H1 (cell line): ENCODE results near the gene IKBIP. TPM values are rescaled to one million over a fixed set of nuclear protein-coding genes. Genes with fewer than 3 reads are reported as not detected.

Experiments used
- CTCF ChIA-PET: fragments of 300-600 bp; sonication (Branson Sonifier 250); formaldehyde crosslinking; loops from one replicate; lab custom pipeline; 2021; ENCODE audit not compliant: partially characterized antibody; lab: Charles Lee
- POLR2A ChIA-PET: fragments of 300-600 bp; sonication (Branson Sonifier 250); formaldehyde crosslinking; loops from one replicate; lab custom pipeline; 2021; ENCODE audit warnings: inconsistent platforms; ENCODE audit not compliant: partially characterized antibody; lab: Charles Lee
- DNase-seq, 2 experiments: peaks; one replicate each; pipeline versions ENCODE4 v3.0.0 to v3.0.0-alpha.2; 2010 to 2022; ENCODE audit warnings: low spot score in 2 of 2, low read depth in 1 of 2, mixed read lengths in 1 of 2
- FAIRE-seq: peaks from 2 replicates; lab custom pipeline; 2011; peaks lifted over from hg19 to GRCh38; lab: Jason Lieb, UNC
- H2AFZ ChIP-seq: 2 replicates; pipeline ENCODE4 v1.8.1; 2012; ENCODE audit warnings: low read length, inconsistent platforms
- H2AK5ac ChIP-seq: 2 replicates; pipeline ENCODE4 v1.6.1; 2013; ENCODE audit warnings: low read depth, low read length
- H2BK120ac ChIP-seq: replicated peaks from 2 replicates; pipeline ENCODE3; 2013; ENCODE audit warnings: low read depth, low read length, inconsistent platforms
- H2BK12ac ChIP-seq: 2 replicates; pipeline ENCODE4 v1.6.1; 2013; ENCODE audit warnings: low read depth, low read length
- H2BK15ac ChIP-seq: 2 replicates; pipeline ENCODE4 v1.6.1; 2013; ENCODE audit warnings: low read length
- H2BK20ac ChIP-seq: 2 replicates; pipeline ENCODE4 v1.6.1; 2013; ENCODE audit warnings: low read length
- H2BK5ac ChIP-seq: 2 replicates; pipeline ENCODE4 v1.6.1; 2013; ENCODE audit warnings: low read depth, low read length
- H3K14ac ChIP-seq: 2 replicates; pipeline ENCODE4 v1.6.1; 2013; ENCODE audit warnings: inconsistent platforms; ENCODE audit not compliant: insufficient read length
- H3K18ac ChIP-seq: 2 replicates; pipeline ENCODE4 v1.6.1; 2013; ENCODE audit warnings: low read length; ENCODE audit errors: extremely low read depth
- H3K23ac ChIP-seq: 2 replicates; pipeline ENCODE4 v1.6.1; 2013; ENCODE audit warnings: inconsistent platforms; ENCODE audit not compliant: insufficient read length
- H3K23me2 ChIP-seq: 2 replicates; pipeline ENCODE4 v1.6.1; 2013; ENCODE audit warnings: low read depth, low read length
- H3K27ac ChIP-seq: 2 replicates; pipeline ENCODE4 v1.6.1; 2011; ENCODE audit warnings: low read depth, low read length, inconsistent platforms
- H3K27me3 ChIP-seq, 4 experiments: replicated peaks in 1 of 4; 1 replicate in 1 of 4; 2 replicates in 3 of 4; pipeline versions ENCODE4 v1.6.1 to v1.8.1; 2011 to 2013; ENCODE audit warnings: low read length in 3 of 4, mild to moderate bottlenecking in 3 of 4, inconsistent platforms in 2 of 4, mixed read lengths in 2 of 4, moderate library complexity in 1 of 4; ENCODE audit not compliant: control insufficient read depth in 3 of 4, insufficient read depth in 3 of 4; ENCODE audit errors: extremely low read depth in 1 of 4
- H3K36me3 ChIP-seq, 4 experiments: 2 replicates each; pipeline versions ENCODE4 v1.6.1 to v1.8.1; 2011 to 2013; ENCODE audit warnings: mild to moderate bottlenecking in 4 of 4, low read length in 3 of 4, moderate library complexity in 2 of 4, control low read depth in 1 of 4, inconsistent platforms in 1 of 4; ENCODE audit not compliant: insufficient read depth in 4 of 4, control insufficient read depth in 2 of 4
- H3K4ac ChIP-seq: replicated peaks from 2 replicates; pipeline ENCODE3; 2013; ENCODE audit warnings: low read length, low read depth, mixed read lengths, inconsistent platforms; ENCODE audit not compliant: insufficient read length
- H3K4me1 ChIP-seq, 4 experiments: replicated peaks in 1 of 4; 1 replicate in 1 of 4; 2 replicates in 3 of 4; pipeline versions ENCODE4 v1.6.1 to v1.8.1; 2011 to 2013; ENCODE audit warnings: low read length in 3 of 4, inconsistent platforms in 2 of 4, mixed read lengths in 1 of 4; ENCODE audit not compliant: insufficient read depth in 4 of 4, control insufficient read depth in 3 of 4
- H3K4me2 ChIP-seq, 2 experiments: 2 replicates each; pipeline versions ENCODE4 v1.6.1 to v1.8.1; 2011 to 2013; ENCODE audit warnings: low read depth in 2 of 2, low read length in 2 of 2, control low read depth in 1 of 2, inconsistent platforms in 1 of 2, mild to moderate bottlenecking in 1 of 2; ENCODE audit not compliant: insufficient read depth in 1 of 2
- H3K4me3 ChIP-seq, 4 experiments: fragments of 200-600, 300-600 bp in 1 of 4; sonication (generic), shearing (Covaris generic), sonication (Bioruptor Twin) in 1 of 4; 2 replicates each; pipeline versions ENCODE4 v1.5.1 to v1.8.1; 2011 to 2016; ENCODE audit warnings: low read length in 4 of 4, low read depth in 3 of 4, control low read depth in 2 of 4, inconsistent platforms in 2 of 4, mild to moderate bottlenecking in 2 of 4, mixed read lengths in 1 of 4, moderate library complexity in 1 of 4; ENCODE audit not compliant: insufficient read depth in 2 of 4; ENCODE audit errors: extremely low read depth in 1 of 4
- H3K56ac ChIP-seq: replicated peaks from 2 replicates; pipeline ENCODE3; 2013; ENCODE audit warnings: low read depth, mild to moderate bottlenecking, mixed read lengths, low read length, inconsistent platforms; ENCODE audit not compliant: insufficient read length
- H3K79me1 ChIP-seq: 2 replicates; pipeline ENCODE4 v1.6.1; 2013; ENCODE audit warnings: low read depth, low read length, control low read depth
- H3K79me2 ChIP-seq, 2 experiments: 2 replicates each; pipeline versions ENCODE4 v1.6.1 to v1.8.1; 2012 to 2013; ENCODE audit warnings: low read length in 2 of 2, mild to moderate bottlenecking in 2 of 2, inconsistent platforms in 1 of 2; ENCODE audit not compliant: insufficient read depth in 2 of 2, control insufficient read depth in 1 of 2
- H3K9ac ChIP-seq, 4 experiments: replicated peaks in 1 of 4; 1 replicate in 1 of 4; 2 replicates in 3 of 4; pipeline versions ENCODE4 v1.6.1 to v1.8.1; 2011 to 2013; ENCODE audit warnings: low read depth in 3 of 4, low read length in 3 of 4, control low read depth in 2 of 4, mild to moderate bottlenecking in 2 of 4, moderate library complexity in 2 of 4, inconsistent platforms in 1 of 4; ENCODE audit errors: extremely low read depth in 1 of 4
- H3K9me3 ChIP-seq, 2 experiments: 2 replicates each; pipeline versions ENCODE4 v1.6.1 to v1.8.1; 2012 to 2013; ENCODE audit warnings: mild to moderate bottlenecking in 2 of 2, moderate library complexity in 2 of 2, control low read depth in 1 of 2, inconsistent platforms in 1 of 2, low read depth in 1 of 2, low read length in 1 of 2, mixed read lengths in 1 of 2; ENCODE audit not compliant: insufficient read depth in 2 of 2
- H4K20me1 ChIP-seq, 2 experiments: replicated peaks in 1 of 2; 2 replicates each; pipeline versions ENCODE3 to v1.8.1; 2011 to 2013; ENCODE audit warnings: inconsistent platforms in 2 of 2, low read length in 2 of 2, mild to moderate bottlenecking in 1 of 2; ENCODE audit not compliant: insufficient read depth in 2 of 2, control insufficient read depth in 1 of 2
- H4K5ac ChIP-seq: 2 replicates; pipeline ENCODE4 v1.6.1; 2013; ENCODE audit warnings: low read length, low read depth, mixed read lengths, inconsistent platforms; ENCODE audit not compliant: insufficient read length
- H4K8ac ChIP-seq: 2 replicates; pipeline ENCODE4 v1.8.0; 2013; ENCODE audit warnings: mild to moderate bottlenecking, moderate library complexity, low read length, inconsistent platforms; ENCODE audit not compliant: insufficient read depth; ENCODE audit errors: extremely low read depth
- H4K91ac ChIP-seq: replicated peaks from 2 replicates; pipeline ENCODE3; 2013; ENCODE audit warnings: low read length, mixed read lengths, inconsistent platforms; ENCODE audit not compliant: insufficient read length
- KDM1A ChIP-seq: fragments of 200-600, 300-600 bp; sonication (generic); IDR thresholded peaks from 2 replicates; pipeline ENCODE4 v1.7.1; 2016; ENCODE audit warnings: mild to moderate bottlenecking, low read length, borderline replicate concordance
- MAFK ChIP-seq: IDR thresholded peaks from 2 replicates; pipeline ENCODE4 v1.6.1; 2012; ENCODE audit warnings: low read depth, mild to moderate bottlenecking, improper control_type of control experiment, low read length
- TCF12 ChIP-seq: IDR thresholded peaks from 2 replicates; pipeline ENCODE4 v1.6.1; 2011; ENCODE audit warnings: low read depth, mild to moderate bottlenecking, low read length
- WGBS, 2 experiments: shearing (Covaris generic) in 1 of 2; methylation state at CpG; one replicate each; pipeline versions ENCODE4 v1.1.6 to v1.1.7; 2013 to 2015; ENCODE audit warnings: low lambda C conversion rate in 2 of 2, mixed read lengths in 2 of 2, inconsistent platforms in 1 of 2, low coverage in 1 of 2, missing lambda C conversion rate in 1 of 2; ENCODE audit not compliant: insufficient replicate concordance in 2 of 2, insufficient coverage in 1 of 2, insufficient read length in 1 of 2; ENCODE audit errors: extremely low coverage in 1 of 2, missing lambda C conversion rate in 1 of 2; 5-methylcytosine and 5-hydroxymethylcytosine counted together
- polyA plus RNA-seq, 7 experiments: library from polyadenylated mRNA; depleted of rRNA in 3 of 7; stranded (reverse) in 5 of 7; unstranded in 2 of 7; fragments of >200 nt in 5 of 7; fragments of 200-250 nt in 2 of 7; gene quantifications; 1 replicate in 5 of 7; 2 replicates in 1 of 7; 4 replicates in 1 of 7; pipeline versions ENCODE4 v1.2.1 to v1.2.3, GENCODE V29; 2011 to 2013; ENCODE audit warnings: missing spikeins in 2 of 7, mixed read lengths in 2 of 7
- total RNA-seq: library from RNA; stranded (reverse); fragmentation: NEBNext Ultra II Directional; extraction: Animal tissue kit (Norgen Biotek cat#: 25700); gene quantifications from 2 replicates; pipeline ENCODE4 v1.2.1, GENCODE V29; 2021

The IKBIP gene
- total and polyA plus RNA-seq, 2 of the 8 experiments (the other 6 are each of a cell fraction or from before 2014, with no cell fraction given), result 2.7 to 12.4 TPM

DNA sequence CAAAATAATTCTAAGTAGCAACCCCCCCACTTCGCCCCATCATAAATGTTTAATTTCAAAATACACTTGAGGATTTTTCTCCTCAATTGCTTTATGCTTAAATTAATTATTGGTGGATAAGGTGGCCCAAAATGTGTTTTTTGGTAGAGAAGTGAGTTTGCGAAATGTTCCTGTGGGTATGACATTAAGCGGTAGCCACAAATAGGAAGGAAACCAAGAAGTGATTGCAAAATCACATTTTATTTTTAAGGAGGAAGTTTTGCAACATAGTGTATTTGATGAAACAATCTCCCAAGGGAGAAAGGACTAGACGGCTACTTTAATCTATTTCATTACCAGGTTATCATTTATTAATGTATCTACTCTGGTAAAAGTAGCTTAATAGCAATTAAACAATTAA is 25.6 kb downstream of the IKBIP start:
- Histone ChIP-seq H3K79me1 (no peaks in the 10 kb centered on the region), H2BK12ac (no peak overlapping the region), H3K56ac (no peak overlapping the region), H3K79me2 (no peaks in the 10 kb centered on the region), H4K8ac (no peak overlapping the region), H3K36me3 (no peaks in the 10 kb centered on the region), H3K14ac (no peak overlapping the region), H3K23me2 (no peaks in the 10 kb centered on the region), H3K27ac (no peak overlapping the region), H4K20me1 (no peaks in the 10 kb centered on the region), H2BK120ac (no peak overlapping the region), H2BK5ac (no peak overlapping the region), H4K5ac (no peak overlapping the region), H4K91ac (no peak overlapping the region), H3K18ac (no peak overlapping the region), H2BK15ac (no peak overlapping the region), H2AK5ac (no peak overlapping the region), H2AFZ (no peak overlapping the region), H3K4me1 (no peaks in the 10 kb centered on the region), H3K4me3 (no peak overlapping the region), H3K4ac (no peak overlapping the region), H3K9ac (no peak overlapping the region), H3K4me2 (no peak overlapping the region), H2BK20ac (no peak overlapping the region), H3K9me3 (no peaks in the 10 kb centered on the region), H3K23ac (no peak overlapping the region), H3K27me3 (no peaks in the 10 kb centered on the region)
- TF ChIP-seq TCF12 (no peak), MAFK (no peak), KDM1A (no peak)
- POLR2A ChIA-PET, result interaction anchor here (1.3 kb wide), 1 partner anchor 25 kb away, joined by 4 read pairs; the partner anchor contains the start of gene SLC25A3
- WGBS, 2 experiments, result 83% methylated on average over 4 of the region's 4 CpGs; no CpG with 5 or more reads in 1 of the 2 experiments
- DNase-seq (no peak), FAIRE-seq (no peak)
- CTCF ChIA-PET, result interaction anchor here (0.7 to 1.7 kb wide), 7 partner anchors 10 to 83 kb away, joined by 3 to 7 read pairs (median 4); no protein-coding TSS in a partner anchor
